ENCODE results near the gene SASS6.

GRCh38 chr1:100051893-100052292, 80.8 kb downstream of the SASS6 start:
- TF ChIP-seq CTCF (IDR thresholded peaks at IDR 0.05) (no peak), POLR2A (IDR thresholded peaks at IDR 0.05) (no peak), EP300 (IDR thresholded peaks at IDR 0.05) (no peak), POLR2AphosphoS5 (IDR thresholded peaks at IDR 0.05) (no peak)
